NCI-H2107 treated with DMSO at 0.1 percent for 48 hours (cell line): ENCODE results near the gene PTGR3.

Experiments used
- DNase-seq: peaks from one replicate; lab custom pipeline; 2025; ENCODE audit not compliant: unreplicated experiment; lab: John Stamatoyannopoulos, UW

The PTGR3 gene

DNA sequence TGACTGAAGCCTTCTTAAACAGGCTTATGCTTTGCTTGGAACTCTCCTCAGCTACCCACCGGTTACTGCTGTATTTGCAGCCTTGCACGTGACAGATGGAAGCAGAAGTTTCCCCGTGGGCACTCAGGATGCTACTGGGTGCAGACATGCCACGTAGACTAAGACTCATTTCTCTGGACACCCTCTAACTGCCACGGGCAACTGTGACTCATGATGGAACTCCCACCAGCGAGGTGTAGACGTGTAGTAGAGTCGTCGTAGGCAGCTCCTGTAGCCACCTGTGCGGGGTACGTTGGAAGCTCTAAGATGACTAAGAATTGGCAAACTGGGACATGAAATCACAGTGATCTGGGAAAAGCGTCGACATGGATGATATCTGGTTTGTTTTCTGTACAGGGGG is 29.2 kb upstream of the PTGR3 start:
- no peak for DNase-seq

GRCh38 chr18:75235896-75236295 is 27.0 kb upstream of the PTGR3 start:
- no peak for DNase-seq

GRCh38 chr18:75234901-75235300 is 26.0 kb upstream of the PTGR3 start:
- no peak for DNase-seq

GRCh38 chr18:75231053-75231406 is 22.1 kb upstream of the PTGR3 start:
- no peak for DNase-seq

DNA sequence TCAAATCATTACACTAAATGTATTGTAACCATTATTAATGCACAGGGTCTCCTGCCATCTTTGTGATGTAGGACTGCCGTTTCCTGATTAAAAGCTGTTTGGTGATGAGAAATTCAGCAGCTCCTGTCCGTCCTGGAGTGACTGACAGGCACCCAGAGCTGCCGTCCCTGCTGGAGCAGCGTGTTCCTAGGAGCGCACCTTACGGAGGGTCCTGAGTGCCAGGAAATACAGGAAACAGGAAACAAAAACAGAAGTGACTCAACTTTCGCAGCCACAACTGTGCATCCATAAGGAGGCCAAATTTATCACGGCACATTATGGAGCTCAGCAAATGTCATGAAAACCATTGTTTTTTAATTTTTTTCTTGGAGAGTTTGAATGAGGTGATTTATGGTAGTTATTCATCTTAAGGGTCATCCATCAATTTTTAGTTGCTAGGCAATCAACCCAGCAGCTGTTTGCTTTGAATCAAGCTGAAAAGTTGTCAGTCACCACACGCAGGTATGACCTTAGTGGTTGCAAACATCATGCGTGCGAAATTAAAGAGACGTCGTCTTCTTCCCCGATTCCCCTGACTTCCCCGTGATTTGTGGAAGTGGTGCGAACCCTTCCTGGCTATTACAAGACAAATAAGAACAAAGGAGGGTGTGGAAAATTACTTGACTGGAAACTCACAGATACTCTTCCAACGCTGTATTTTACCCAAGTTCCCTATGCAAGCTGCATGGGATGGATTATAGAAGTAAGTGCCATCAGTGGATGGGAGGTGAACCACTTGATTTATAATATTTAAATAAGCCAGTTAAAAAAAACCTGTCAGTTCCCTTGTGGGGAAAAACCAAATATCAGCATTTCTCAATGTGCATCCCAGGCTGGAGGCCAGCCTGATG is 21.5 kb upstream of the PTGR3 start:
- DNase-seq = no peak

GRCh38 chr18:75229437-75229836 is 20.5 kb upstream of the PTGR3 start:
- DNase-seq = no peak

DNA sequence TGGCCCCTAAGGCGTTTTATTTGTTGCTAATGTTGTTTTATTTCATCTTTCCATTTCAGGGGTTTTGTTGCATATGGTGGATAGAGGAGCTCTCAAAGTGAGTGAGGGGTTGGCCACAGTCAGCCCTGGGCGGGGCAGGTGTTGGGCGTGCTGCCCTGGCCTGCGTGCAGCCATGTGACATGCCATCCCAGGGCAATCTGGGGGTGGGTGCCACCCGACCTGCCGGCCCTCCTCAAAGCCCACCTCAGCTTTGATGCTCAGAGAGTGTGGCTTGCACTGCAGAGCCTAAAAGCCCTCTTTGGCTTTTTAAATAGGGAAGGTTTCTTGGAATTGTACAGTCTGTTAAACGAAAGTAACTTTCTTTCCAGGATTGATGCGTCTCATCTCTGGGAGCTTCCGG is 20.0 kb upstream of the PTGR3 start:
- no peak for DNase-seq

DNA sequence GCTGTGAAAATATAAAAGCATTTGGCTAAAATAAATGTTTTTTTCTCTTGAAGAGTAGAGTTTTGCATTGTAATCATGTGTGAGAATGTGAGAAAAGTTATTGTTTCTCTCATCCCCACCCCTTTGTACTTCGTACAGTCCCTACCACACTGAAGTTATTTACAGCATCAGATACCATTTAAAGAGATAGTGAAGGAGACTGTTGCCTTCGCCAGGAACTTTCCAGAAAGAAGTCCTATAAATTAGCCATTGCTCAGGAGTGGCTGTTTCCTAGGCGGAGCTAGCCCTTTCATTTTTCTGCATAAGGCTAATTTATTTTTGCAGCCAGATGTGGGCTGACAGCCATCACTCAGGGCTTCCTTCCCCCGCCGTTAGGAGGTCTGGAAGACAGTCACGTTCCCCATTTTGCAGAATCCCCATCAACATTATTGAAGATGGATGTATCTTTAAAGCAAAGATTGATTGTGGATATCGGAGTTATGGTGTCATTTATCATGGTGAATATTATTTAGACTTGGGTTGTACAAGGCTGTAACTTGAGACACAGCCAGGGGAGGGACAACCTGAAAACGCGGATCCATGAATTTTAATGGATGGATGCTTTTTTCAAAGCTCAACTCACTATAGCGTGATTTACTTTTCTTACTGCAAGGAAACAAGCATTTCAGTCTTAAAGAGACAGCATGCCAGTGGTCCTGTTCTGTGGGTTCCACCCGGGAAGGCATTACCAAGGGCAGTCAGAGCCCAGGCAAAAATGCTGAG is 18.8 kb upstream of the PTGR3 start:
- DNase-seq = no peak

DNA sequence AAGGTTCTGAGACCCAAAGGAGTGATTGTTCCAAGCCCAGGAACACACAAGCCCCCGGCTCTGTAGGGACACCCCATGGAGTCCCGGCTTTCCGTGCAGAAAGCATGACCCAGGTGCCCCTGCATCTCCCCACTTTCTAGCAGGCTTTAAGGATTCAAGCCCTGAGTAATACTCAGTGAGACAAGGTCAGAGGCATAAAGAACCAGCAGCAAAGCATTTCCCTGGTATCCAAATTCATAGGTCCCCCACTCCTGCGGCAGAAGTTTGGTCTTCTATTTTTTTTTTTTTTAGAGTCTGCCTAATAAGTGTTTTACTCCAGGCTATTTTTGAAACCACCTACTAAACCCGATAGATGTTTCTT is 18.0 kb upstream of the PTGR3 start:
- DNase-seq = no peak

GRCh38 chr18:75226286-75226955 is 17.5 kb upstream of the PTGR3 start:
- DNase-seq = no peak

GRCh38 chr18:75223687-75224347 is 14.9 kb upstream of the PTGR3 start:
- DNase-seq = no peak

GRCh38 chr18:75222407-75222806 is 13.5 kb upstream of the PTGR3 start:
- DNase-seq = no peak

DNA sequence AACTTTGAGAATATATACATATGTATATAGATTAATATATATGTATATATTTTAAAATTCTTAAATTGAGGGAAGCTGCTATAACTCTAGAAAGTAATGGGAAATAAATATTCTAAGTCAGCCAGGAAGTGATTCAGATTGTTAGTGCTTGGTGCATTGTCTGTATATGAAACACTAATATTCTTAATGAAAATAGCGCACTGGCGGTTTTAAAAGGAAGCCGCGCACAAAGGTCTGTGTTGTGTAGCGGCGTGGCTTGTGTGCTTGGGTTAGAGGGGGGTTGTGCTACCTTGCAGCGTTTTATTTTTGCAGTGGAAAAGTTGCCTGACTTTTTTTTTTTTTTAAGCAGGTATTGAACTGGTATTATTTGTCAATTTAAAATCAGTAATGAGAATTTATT is 13.0 kb upstream of the PTGR3 start:
- no peak for DNase-seq

GRCh38 chr18:75221397-75221796 is 12.5 kb upstream of the PTGR3 start:
- DNase-seq = no peak

DNA sequence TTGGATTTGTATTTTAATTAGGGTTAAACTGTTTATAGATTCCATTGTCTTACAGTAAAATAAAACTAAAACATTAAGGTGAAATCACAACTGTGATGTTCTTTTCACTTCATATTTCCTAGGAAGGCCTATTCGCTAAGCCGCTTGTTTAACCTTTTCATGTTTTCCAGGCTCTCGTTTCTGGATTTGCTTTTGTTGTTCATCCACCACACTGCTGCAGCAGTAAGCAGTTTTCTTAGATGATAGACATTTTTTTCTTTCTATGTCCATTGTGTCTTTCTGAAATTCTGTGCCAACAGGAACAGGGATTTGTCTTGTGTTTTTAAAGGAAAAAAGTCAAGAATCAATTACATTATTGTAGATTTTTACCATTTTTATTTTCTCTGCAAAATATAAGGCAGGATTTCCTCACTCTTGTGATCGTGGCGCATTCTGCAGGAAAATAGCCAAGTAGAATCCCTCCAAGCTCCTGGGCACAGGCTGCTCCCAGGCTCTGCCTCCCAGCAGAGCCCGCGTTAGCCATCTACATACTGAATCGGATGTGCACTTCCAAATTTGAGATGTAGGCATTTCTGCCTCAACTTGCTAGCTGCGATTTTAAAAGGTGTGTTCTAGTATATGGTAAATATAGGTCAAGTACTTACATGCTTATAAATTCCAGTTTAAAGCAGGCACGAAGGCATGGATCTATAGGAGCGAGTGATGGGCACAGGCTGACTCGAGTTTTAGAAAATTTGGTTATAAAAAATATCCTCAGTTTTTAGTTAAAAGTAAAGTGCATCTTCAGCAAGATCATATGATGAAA is 11.8 kb upstream of the PTGR3 start:
- DNase-seq = no peak

DNA sequence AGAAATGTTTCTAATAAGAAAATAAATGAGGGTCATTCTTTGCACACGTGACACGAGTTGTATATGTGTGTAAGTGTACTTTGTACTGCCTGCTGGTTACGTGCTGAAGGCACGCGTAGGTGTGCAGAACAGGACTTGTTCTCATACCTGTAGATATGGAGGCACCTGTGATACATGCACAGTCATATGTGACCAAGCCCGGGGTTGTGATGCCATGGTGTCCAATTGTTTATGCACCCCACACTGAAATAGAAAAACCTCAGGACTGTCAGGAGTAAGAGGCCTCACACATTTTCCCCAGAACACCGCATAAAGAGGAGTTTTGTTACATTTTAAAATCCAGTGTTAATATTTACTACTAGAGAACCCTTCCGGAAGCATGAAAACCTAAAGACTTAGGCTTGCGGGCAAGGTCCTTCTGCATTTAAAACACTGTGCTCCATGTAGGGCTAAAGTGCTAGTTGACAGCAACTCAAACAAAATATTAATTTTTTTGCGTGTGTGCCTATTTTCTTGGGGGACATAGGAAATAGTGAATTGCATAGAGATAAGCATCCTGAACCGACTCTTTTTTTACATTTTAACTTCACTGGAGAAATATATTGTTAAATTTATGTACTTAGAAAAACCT is 10.9 kb upstream of the PTGR3 start:
- no peak for DNase-seq

DNA sequence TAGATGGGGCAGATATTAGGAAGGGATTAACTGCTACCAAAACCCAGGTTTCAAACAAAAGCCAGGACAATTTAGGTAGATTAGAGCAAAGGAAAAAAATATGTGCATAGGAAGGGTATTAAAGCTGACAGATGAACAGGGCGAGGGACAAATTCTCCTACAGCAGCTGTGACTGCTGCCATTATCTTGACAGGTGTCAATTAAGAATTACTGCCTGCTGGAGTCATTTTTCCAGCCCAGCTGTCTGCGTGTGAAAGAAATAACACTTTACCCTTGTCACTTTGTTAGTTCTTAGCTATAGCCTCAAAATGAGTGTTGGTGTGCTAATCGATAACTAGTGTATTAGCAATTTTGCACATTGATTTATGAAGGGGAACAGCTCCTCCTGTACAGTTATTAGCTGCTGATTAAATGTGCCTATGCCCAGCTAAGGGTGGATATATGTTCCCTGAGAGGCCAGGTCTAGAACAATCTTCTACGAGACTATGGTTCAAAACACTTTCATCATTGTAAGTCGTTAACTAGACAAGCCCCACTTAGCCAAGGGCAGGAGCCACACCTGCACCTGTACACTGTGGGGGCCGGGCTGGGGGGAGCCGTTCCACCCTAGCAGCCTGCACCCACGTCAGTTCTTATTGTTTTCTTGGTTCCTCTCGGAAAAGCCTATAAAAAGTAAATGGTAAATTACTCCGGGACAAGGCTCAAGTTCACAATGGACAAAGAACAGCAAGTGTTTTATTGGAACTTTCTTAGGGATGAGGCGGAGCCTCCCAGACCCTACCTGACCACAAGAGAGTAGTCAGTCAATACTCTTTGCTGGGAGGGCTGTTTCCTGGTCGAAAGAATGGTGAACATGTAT is 9.4 kb upstream of the PTGR3 start:
- peak; percentile 78 for DNase-seq

DNA sequence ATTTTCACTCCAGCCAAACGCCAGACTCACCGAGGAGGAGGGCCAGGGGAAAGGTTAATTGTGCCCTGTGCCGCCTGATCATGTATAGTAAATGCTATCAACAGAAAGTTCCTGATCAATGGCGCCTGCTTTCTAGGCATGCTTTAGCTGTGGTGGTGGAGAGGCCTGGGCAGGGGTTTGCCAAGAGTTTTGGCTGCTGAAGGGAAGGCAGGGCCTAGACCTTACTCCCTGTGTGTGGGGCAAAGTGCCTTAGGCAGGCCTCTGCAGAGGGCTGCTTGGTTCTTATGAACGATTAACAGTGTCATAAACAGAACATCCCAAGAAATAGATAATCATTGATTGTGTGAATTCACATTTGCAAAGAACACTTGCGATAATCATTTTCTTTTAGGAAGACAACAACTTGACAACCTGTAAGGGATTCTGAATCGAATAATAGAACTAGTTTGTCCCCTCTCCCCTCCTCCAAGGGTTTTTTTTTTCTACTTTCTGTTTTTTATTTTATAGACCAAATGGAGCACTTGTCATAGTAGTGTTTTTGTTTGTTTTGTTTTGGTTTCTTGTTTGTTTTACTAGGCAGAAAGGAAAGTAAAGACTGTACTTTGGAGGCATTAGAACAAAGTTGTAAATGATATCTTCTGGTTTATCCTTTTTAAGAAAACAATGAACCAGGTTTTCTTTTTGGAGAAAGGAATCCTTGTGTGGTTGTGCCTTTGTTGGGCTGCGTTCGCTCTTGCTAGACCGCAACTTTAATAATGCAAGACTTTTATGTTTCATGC is 8.2 kb upstream of the PTGR3 start:
- DNase-seq = peak; percentile 51
